Gastroesophageal sphincter (tissue), 4 donors: Measurements from ENCODE around the gene RTN4R. TPM values are rescaled to one million over a fixed set of nuclear protein-coding genes. Genes with fewer than 3 reads are reported as not detected.
"Not testable (repeated sequence)": the region's sequence is repeated elsewhere in the genome, so short reads cannot be mapped to it uniquely, and the experiment has no call there.

Source experiments
- ATAC-seq: fragments of 150-250 bp; one replicate; pipeline ENCODE4 v1.9.1; 2016; ENCODE audit warnings: mild to moderate bottlenecking, moderate library complexity
- H3K27ac ChIP-seq, 4 donors: fragments of 200-600 bp; sonication (generic) in 3 of 4; 1 replicate in 3 of 4; 2 replicates in 1 of 4; pipeline ENCODE4 v1.5.1; 2016 to 2019
- H3K27me3 ChIP-seq: fragments of 200-600 bp; sonication (generic); one replicate; pipeline ENCODE4 v1.5.1; 2019
- H3K36me3 ChIP-seq, 2 donors: fragments of 200-600 bp; sonication (generic); one replicate each; pipeline ENCODE4 v1.5.1; 2019; ENCODE audit warnings: control low read depth in 1 of 2
- H3K4me1 ChIP-seq, 3 donors: fragments of 200-600 bp; sonication (generic); 1 replicate in 2 of 3; 2 replicates in 1 of 3; pipeline ENCODE4 v1.5.1; 2016 to 2019; ENCODE audit warnings: control low read depth in 2 of 3
- H3K4me3 ChIP-seq, 2 donors: fragments of 200-600 bp; sonication (generic); one replicate each; pipeline ENCODE4 v1.5.1; 2019; ENCODE audit warnings: mild to moderate bottlenecking in 1 of 2, moderate library complexity in 1 of 2
- H3K9me3 ChIP-seq, 3 donors: fragments of 200-600 bp; sonication (generic); one replicate each; pipeline ENCODE4 v1.5.1; 2017 to 2019; ENCODE audit warnings: control low read depth in 2 of 3
- EP300 ChIP-seq: sonication (generic); formaldehyde crosslinking; IDR thresholded peaks from one replicate; pipeline ENCODE4 v1.6.1; 2017; ENCODE audit warnings: antibody characterized with exemption, mild to moderate bottlenecking
- POLR2A ChIP-seq, 2 donors: fragments of 450-650 bp; IDR thresholded peaks; one replicate each; pipeline ENCODE4 v1.6.1; 2017; ENCODE audit warnings: antibody characterized with exemption in 2 of 2, mild to moderate bottlenecking in 2 of 2, moderate library complexity in 1 of 2
- POLR2AphosphoS5 ChIP-seq: sonication (generic); formaldehyde crosslinking; IDR thresholded peaks from one replicate; pipeline ENCODE4 v1.6.1; 2017; ENCODE audit warnings: antibody characterized with exemption
- WGBS, 2 donors: methylation state at CpG; one replicate each; pipeline ENCODE4 v1.1.5; 2018; ENCODE audit warnings: low coverage in 1 of 2; 5-methylcytosine and 5-hydroxymethylcytosine counted together
- total RNA-seq, 4 donors: library from RNA; depleted of rRNA; stranded (reverse); fragments of >200 nt; gene quantifications; one replicate each; pipeline ENCODE4 v1.1.0, GENCODE V29; 2016
- TF ChIP-seq, protein P1 (sequence below), 4 experiments: fragments of 200-600 bp in 2 of 4; fragments of 450-650 bp in 2 of 4; sonication (generic) in 1 of 4; IDR thresholded peaks; one replicate each; pipeline ENCODE4 v1.5.1; 2017 to 2019; ENCODE audit warnings: antibody characterized with exemption in 4 of 4, mild to moderate bottlenecking in 2 of 4, moderate library complexity in 2 of 4

RTN4R gene
- total RNA-seq, 4 donors from 2014 or later, result 1.3 to 2.4 TPM; not detected in 2

DNA sequence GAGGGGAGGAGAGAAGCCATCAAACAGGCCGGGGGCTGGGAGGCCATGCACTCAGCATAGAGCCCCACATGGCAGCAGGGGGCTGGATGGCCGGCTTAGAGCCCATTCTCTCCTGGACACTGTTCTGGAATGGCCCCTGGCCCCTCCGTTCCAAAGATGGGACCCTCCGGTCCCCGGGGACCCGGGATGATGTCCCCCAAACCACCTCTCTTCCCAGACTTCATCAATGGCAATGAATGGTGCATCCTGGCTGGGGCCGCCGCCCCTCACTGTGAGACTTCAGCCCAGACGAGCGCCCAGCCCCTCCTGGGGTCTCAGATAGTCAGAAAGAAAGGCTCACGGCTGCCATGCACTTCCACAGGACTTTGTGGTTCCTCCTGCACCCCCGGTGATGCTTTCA is 13.8 kb upstream of the RTN4R start:
- Histone ChIP-seq H3K27ac (no peak overlapping the region), H3K4me1 (no peaks in the 10 kb centered on the region)

GRCh38 chr22:20281473-20281872 is 13.4 kb upstream of the RTN4R start:
- H3K36me3 ChIP-seq, ATAC-seq, H3K27me3 ChIP-seq, H3K9me3 ChIP-seq, H3K27ac ChIP-seq, H3K4me1 ChIP-seq, H3K4me3 ChIP-seq: not testable (repeated sequence)
- no CpG with 5 or more reads among the region's 9 CpGs for WGBS, 2 donors

More for the DNA sequence above, 13.8 kb upstream of the RTN4R start:
- ATAC-seq, result no peak
- no peaks in the 10 kb centered on the region for H3K36me3 ChIP-seq
- H3K4me3 ChIP-seq, result no peak overlapping the region
- peaks cover 10% of the 10 kb centered on the region for H3K27me3 ChIP-seq
- no peak for TF ChIP-seq POLR2AphosphoS5
- TF ChIP-seq, protein P1, sequence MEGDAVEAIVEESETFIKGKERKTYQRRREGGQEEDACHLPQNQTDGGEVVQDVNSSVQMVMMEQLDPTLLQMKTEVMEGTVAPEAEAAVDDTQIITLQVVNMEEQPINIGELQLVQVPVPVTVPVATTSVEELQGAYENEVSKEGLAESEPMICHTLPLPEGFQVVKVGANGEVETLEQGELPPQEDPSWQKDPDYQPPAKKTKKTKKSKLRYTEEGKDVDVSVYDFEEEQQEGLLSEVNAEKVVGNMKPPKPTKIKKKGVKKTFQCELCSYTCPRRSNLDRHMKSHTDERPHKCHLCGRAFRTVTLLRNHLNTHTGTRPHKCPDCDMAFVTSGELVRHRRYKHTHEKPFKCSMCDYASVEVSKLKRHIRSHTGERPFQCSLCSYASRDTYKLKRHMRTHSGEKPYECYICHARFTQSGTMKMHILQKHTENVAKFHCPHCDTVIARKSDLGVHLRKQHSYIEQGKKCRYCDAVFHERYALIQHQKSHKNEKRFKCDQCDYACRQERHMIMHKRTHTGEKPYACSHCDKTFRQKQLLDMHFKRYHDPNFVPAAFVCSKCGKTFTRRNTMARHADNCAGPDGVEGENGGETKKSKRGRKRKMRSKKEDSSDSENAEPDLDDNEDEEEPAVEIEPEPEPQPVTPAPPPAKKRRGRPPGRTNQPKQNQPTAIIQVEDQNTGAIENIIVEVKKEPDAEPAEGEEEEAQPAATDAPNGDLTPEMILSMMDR (IDR thresholded peaks at IDR 0.05), result no peak
- H3K9me3 ChIP-seq, result no peaks in the 10 kb centered on the region
- 17 to 60% methylated on average over 1 to 2 of the region's 12 CpGs for WGBS, 2 donors

DNA sequence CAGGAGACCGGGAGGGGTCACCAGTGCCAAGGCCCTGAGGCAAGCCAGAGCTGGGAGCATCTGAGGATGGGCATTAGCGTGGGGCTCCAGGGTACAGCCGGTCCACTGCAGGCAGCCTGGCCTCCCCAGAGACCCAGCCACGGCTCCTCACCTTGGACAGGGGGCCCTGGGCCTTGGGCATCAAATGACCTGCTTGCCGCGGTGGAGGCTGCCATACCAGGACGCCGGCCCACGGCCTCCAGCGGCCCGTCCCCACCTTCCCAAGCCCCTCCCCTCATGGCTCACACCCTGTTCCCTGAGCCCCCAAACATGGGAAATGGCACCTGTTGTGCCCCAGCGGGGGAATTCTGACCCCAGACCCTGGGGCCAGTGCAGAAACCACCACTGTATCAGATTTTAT is 12.7 kb upstream of the RTN4R start:
- Histone ChIP-seq H3K27me3 (peaks cover 4% of the 10 kb centered on the region), H3K27ac (no peak overlapping the region), H3K4me3 (no peak overlapping the region), H3K36me3 (no peaks in the 10 kb centered on the region), H3K9me3 (no peaks in the 10 kb centered on the region), H3K4me1 (no peaks in the 10 kb centered on the region)
- no CpG with 5 or more reads among the region's 12 CpGs for WGBS, 2 donors
- ATAC-seq, result no peak
- no peak for TF ChIP-seq POLR2A (IDR thresholded peaks at IDR 0.05)
- TF ChIP-seq, protein P1 (IDR thresholded peaks at IDR 0.05), result no peak
- TF ChIP-seq EP300, result no peak
- no peak for TF ChIP-seq POLR2AphosphoS5

DNA sequence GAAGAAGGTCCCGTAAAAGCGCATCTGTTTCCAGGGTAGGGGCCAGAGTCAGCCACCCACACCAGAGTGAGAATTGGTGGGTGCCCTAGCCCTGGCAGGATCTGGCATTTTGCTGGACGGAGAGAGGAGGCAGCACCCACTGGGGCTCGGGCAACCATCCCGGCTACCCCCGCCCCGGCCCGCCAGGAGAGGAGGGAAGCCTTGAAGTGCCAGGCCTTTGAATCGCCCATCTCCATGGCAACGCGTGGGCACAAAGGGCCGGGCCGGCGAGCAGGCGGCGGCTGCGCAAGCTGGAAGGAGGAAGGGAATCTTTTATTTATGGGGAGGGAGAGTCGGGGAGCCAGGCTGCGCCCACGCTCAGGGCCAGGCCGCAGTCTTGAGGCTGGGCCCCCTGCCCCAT is 12.0 kb upstream of the RTN4R start:
- not testable (repeated sequence) for H3K4me3 ChIP-seq, H3K9me3 ChIP-seq, H3K4me1 ChIP-seq, H3K36me3 ChIP-seq, ATAC-seq, H3K27ac ChIP-seq, H3K27me3 ChIP-seq
- WGBS, 2 donors, result 58% methylated on average over 2 of the region's 21 CpGs; no CpG with 5 or more reads in 1 of the 2 donors

GRCh38 chr22:20279662-20280134 is 11.6 kb upstream of the RTN4R start:
- 68 to 85% methylated on average over 4 to 8 of the region's 15 CpGs for WGBS, 2 donors
- Histone ChIP-seq H3K27me3 (peaks cover 4% of the 10 kb centered on the region), H3K36me3 (no peaks in the 10 kb centered on the region), H3K4me3 (no peak overlapping the region), H3K27ac (no peak overlapping the region), H3K9me3 (no peaks in the 10 kb centered on the region), H3K4me1 (no peaks in the 10 kb centered on the region)
- TF ChIP-seq POLR2A (IDR thresholded peaks at IDR 0.05), result no peak
- TF ChIP-seq, protein P1 (IDR thresholded peaks at IDR 0.05), result no peak
- no peak for TF ChIP-seq POLR2AphosphoS5
- TF ChIP-seq EP300, result no peak
- ATAC-seq, result no peak

- not testable (repeated sequence) for H3K9me3 ChIP-seq, H3K4me3 ChIP-seq, H3K4me1 ChIP-seq, H3K27me3 ChIP-seq, ATAC-seq, H3K36me3 ChIP-seq, H3K27ac ChIP-seq
- WGBS, 2 donors, result no CpG with 5 or more reads among the region's 22 CpGs
Measured at GRCh38 chr22:20278726-20279490, 10.8 kb upstream of the RTN4R start.

DNA sequence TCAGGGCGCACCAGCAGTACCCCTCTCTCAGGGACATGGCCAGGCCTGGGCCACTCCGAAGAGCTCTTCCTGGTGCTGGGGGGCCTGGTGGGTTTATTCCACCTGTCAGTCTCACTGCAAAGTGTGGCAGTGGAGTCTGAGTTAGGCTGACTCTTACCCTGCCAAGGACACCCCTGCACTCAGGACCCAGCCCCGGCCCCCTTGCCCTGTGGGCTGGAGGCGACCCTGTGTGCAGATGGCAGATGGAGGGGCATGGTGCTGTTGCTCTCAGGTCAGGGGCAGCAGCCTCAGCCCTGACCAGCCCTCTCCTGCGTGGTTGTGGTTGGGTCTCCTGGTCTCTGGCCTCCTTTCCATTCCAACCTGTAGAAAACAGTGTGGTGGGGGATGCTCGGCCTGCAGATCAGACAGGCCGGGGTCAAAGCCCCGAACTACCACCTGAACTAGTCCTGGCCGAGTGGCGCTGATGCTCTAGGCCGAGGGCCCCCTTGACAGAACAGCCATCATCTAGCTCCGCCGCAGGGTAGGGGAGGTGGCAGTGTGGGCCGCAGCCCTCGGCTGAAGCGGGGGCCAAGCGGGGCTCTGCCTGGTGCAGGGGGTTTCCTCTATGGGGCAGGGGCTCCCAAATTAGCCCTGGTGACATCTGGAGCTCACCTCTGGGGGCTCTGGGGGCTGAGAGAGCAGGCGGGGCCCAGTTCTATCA is 10.0 kb upstream of the RTN4R start:
- not testable (repeated sequence) for H3K36me3 ChIP-seq, H3K27ac ChIP-seq, H3K9me3 ChIP-seq, H3K4me1 ChIP-seq, H3K27me3 ChIP-seq, H3K4me3 ChIP-seq, ATAC-seq
- no CpG with 5 or more reads among the region's 18 CpGs for WGBS, 2 donors
